ENCODE measurements around the gene CAPZB.

The CAPZB gene

GRCh38 chr1:19405195-19405760, 80.1 kb downstream of the CAPZB start:
- DNase-seq (ENCODE audit: low read depth in 1 of 2, low spot score in 1 of 2), result no peak
- Histone ChIP-seq H3K27me3 (ENCODE audit: insufficient read depth, poor library complexity, severe bottlenecking) (no peaks in the 10 kb centered on the region), H3K4me3 (replicated peaks; ENCODE audit: insufficient read depth, low read length) (no peak overlapping the region), H3K27ac (replicated peaks) (no peak overlapping the region)
- TF ChIP-seq POLR2AphosphoS5 (IDR thresholded peaks at IDR 0.05; ENCODE audit: low read depth) (no peak), SPI1 (IDR thresholded peaks at IDR 0.05; ENCODE audit: borderline replicate concordance, low read depth) (no peak), GABPA (IDR thresholded peaks at IDR 0.05; ENCODE audit: low read depth) (no peak), CTCF (IDR thresholded peaks at IDR 0.05; ENCODE audit: insufficient read depth, low read length) (no peak), REST (IDR thresholded peaks at IDR 0.05; ENCODE audit: insufficient replicate concordance, low read depth) (no peak)

- Histone ChIP-seq H3K4me3 (replicated peaks; ENCODE audit: insufficient read depth, low read length) (no peak overlapping the region), H3K27ac (replicated peaks) (no peak overlapping the region), H3K27me3 (ENCODE audit: insufficient read depth, poor library complexity, severe bottlenecking) (no peaks in the 10 kb centered on the region)
- TF ChIP-seq POLR2AphosphoS5 (IDR thresholded peaks at IDR 0.05; ENCODE audit: low read depth), result no peak
- TF ChIP-seq SPI1 (IDR thresholded peaks at IDR 0.05; ENCODE audit: borderline replicate concordance, low read depth), result no peak
- no peak for TF ChIP-seq CTCF (IDR thresholded peaks at IDR 0.05; ENCODE audit: insufficient read depth, low read length)
- no peak for TF ChIP-seq REST (IDR thresholded peaks at IDR 0.05; ENCODE audit: insufficient replicate concordance, low read depth)
- no peak for TF ChIP-seq GABPA (IDR thresholded peaks at IDR 0.05; ENCODE audit: low read depth)
- DNase-seq (ENCODE audit: low read depth in 1 of 2, low spot score in 1 of 2), result no peak
Observed at GRCh38 chr1:19404748-19405147, 80.6 kb downstream of the CAPZB start.

- DNase-seq (ENCODE audit: low read depth in 1 of 2, low spot score in 1 of 2), result no peak
- Histone ChIP-seq H3K27me3 (ENCODE audit: insufficient read depth, poor library complexity, severe bottlenecking) (no peaks in the 10 kb centered on the region), H3K27ac (replicated peaks) (no peak overlapping the region), H3K4me3 (replicated peaks; ENCODE audit: insufficient read depth, low read length) (no peak overlapping the region)
- TF ChIP-seq REST (IDR thresholded peaks at IDR 0.05; ENCODE audit: insufficient replicate concordance, low read depth) (no peak), CTCF (IDR thresholded peaks at IDR 0.05; ENCODE audit: insufficient read depth, low read length) (no peak), GABPA (IDR thresholded peaks at IDR 0.05; ENCODE audit: low read depth) (no peak), POLR2AphosphoS5 (IDR thresholded peaks at IDR 0.05; ENCODE audit: low read depth) (no peak), SPI1 (IDR thresholded peaks at IDR 0.05; ENCODE audit: borderline replicate concordance, low read depth) (no peak)
Observed at GRCh38 chr1:19403256-19403655, 82.1 kb downstream of the CAPZB start.
